Lower lobe of right lung (tissue), 2 donors: Measurements from ENCODE around the gene HS6ST3. TPM values are rescaled to one million over a fixed set of nuclear protein-coding genes. Genes with fewer than 3 reads are reported as not detected.

Source experiments
- ATAC-seq, 2 donors: fragments of 200-7000 bp; cut with Tn5 transposase; one replicate each; pipeline ENCODE4 v1.9.1; 2020 to 2022; ENCODE audit warnings: mild to moderate bottlenecking in 2 of 2, moderate library complexity in 2 of 2
- DNase-seq: peaks from one replicate; pipeline ENCODE4 v3.0.0-alpha.2; 2020
- H3K27ac ChIP-seq: fragments of 200-600 bp; one replicate; pipeline ENCODE4 v1.8.0; 2022
- H3K27me3 ChIP-seq: fragments of 200-600 bp; one replicate; pipeline ENCODE4 v1.8.0; 2022; ENCODE audit warnings: low read depth
- H3K36me3 ChIP-seq: fragments of 200-600 bp; one replicate; pipeline ENCODE4 v1.8.0; 2022; ENCODE audit warnings: mild to moderate bottlenecking
- H3K4me1 ChIP-seq: fragments of 200-600 bp; one replicate; pipeline ENCODE4 v1.8.0; 2022
- H3K4me3 ChIP-seq: fragments of 200-600 bp; one replicate; pipeline ENCODE4 v1.8.0; 2022; ENCODE audit warnings: mild to moderate bottlenecking
- H3K9me3 ChIP-seq: fragments of 200-600 bp; one replicate; pipeline ENCODE4 v1.8.0; 2022
- CTCF ChIP-seq: fragments of 200-600 bp; IDR thresholded peaks from one replicate; pipeline ENCODE4 v1.8.0; 2022; ENCODE audit warnings: antibody characterized with exemption, mild to moderate bottlenecking
- intact Hi-C: fragments of 100-400 bp; cut with DNase I; formaldehyde crosslinking; loops from one replicate; pipeline ENCODE4 v1.11.0; 2022
- total RNA-seq: library from RNA; stranded (reverse); fragmentation: NEBNext Ultra II Directional; extraction: Animal tissue kit (Norgen Biotek cat#: 25700); gene quantifications from one replicate; pipeline ENCODE4 v1.2.1, GENCODE V29; 2021
- donor health status: DM: no; HTN: yes; CAD: no; lungs with severe emphysema.

The HS6ST3 gene
- total RNA-seq, 1 donor from 2014 or later = 0.06 TPM

GRCh38 chr13:96481482-96481881 is 391.6 kb downstream of the HS6ST3 start:
- DNase-seq (no peak), ATAC-seq (no peak)
- H3K4me3 ChIP-seq = no peak overlapping the region
- no peaks in the 10 kb centered on the region for H3K36me3 ChIP-seq
- no peaks in the 10 kb centered on the region for H3K4me1 ChIP-seq
- H3K9me3 ChIP-seq = no peaks in the 10 kb centered on the region
- H3K27ac ChIP-seq = no peak overlapping the region
- no peaks in the 10 kb centered on the region for H3K27me3 ChIP-seq
- intact Hi-C loops = no loop called here
- TF ChIP-seq CTCF = no peak

- intact Hi-C loops = no loop called here
Observed at GRCh38 chr13:96490496-96490989, 400.6 kb downstream of the HS6ST3 start.

GRCh38 chr13:96491103-96491502 is 401.2 kb downstream of the HS6ST3 start:
- H3K9me3 ChIP-seq = no peaks in the 10 kb centered on the region
- H3K27me3 ChIP-seq = no peaks in the 10 kb centered on the region
- no peak overlapping the region for H3K4me3 ChIP-seq
- no peaks in the 10 kb centered on the region for H3K4me1 ChIP-seq
- intact Hi-C loops = no loop called here
- no peak for TF ChIP-seq CTCF
- H3K27ac ChIP-seq = no peak overlapping the region
- DNase-seq (no peak), ATAC-seq (no peak)
- H3K36me3 ChIP-seq = no peaks in the 10 kb centered on the region

More at GRCh38 chr13:96490496-96490989, 400.6 kb downstream of the HS6ST3 start:
- Histone ChIP-seq H3K27me3 (no peaks in the 10 kb centered on the region), H3K36me3 (no peaks in the 10 kb centered on the region), H3K9me3 (no peaks in the 10 kb centered on the region), H3K4me1 (no peaks in the 10 kb centered on the region), H3K27ac (no peak overlapping the region), H3K4me3 (no peak overlapping the region)
- no peak for DNase-seq
- TF ChIP-seq CTCF = no peak
- ATAC-seq = no peak

- ATAC-seq (no peak), DNase-seq (no peak)
- H3K9me3 ChIP-seq = no peaks in the 10 kb centered on the region
- TF ChIP-seq CTCF = no peak
- H3K27me3 ChIP-seq = no peaks in the 10 kb centered on the region
- H3K27ac ChIP-seq = no peak overlapping the region
- intact Hi-C loops = no loop called here
- H3K36me3 ChIP-seq = no peaks in the 10 kb centered on the region
- H3K4me1 ChIP-seq = no peaks in the 10 kb centered on the region
- H3K4me3 ChIP-seq = no peak overlapping the region
Observed at GRCh38 chr13:96492766-96493165, 402.9 kb downstream of the HS6ST3 start.

GRCh38 chr13:96499656-96500055 is 409.7 kb downstream of the HS6ST3 start:
- Histone ChIP-seq H3K27me3 (no peaks in the 10 kb centered on the region), H3K9me3 (no peaks in the 10 kb centered on the region), H3K36me3 (no peaks in the 10 kb centered on the region), H3K4me1 (no peaks in the 10 kb centered on the region), H3K4me3 (no peak overlapping the region), H3K27ac (no peak overlapping the region)
- ATAC-seq (no peak), DNase-seq (no peak)
- TF ChIP-seq CTCF = no peak
- intact Hi-C loops = no loop called here

GRCh38 chr13:96500953-96501352 is 411.0 kb downstream of the HS6ST3 start:
- intact Hi-C loops = no loop called here
- no peak for TF ChIP-seq CTCF
- no peaks in the 10 kb centered on the region for H3K4me1 ChIP-seq

More at GRCh38 chr13:96500953-96501352, 411.0 kb downstream of the HS6ST3 start:
- no peak overlapping the region for H3K4me3 ChIP-seq
- H3K36me3 ChIP-seq = no peaks in the 10 kb centered on the region
- H3K27ac ChIP-seq = no peak overlapping the region
- no peak for DNase-seq
- H3K27me3 ChIP-seq = no peaks in the 10 kb centered on the region
- no peak for ATAC-seq
- no peaks in the 10 kb centered on the region for H3K9me3 ChIP-seq
